Temporal lobe (tissue), 1 donor: Measurements from ENCODE around the gene DAGLB. TPM values are rescaled to one million over a fixed set of nuclear protein-coding genes. Genes with fewer than 3 reads are reported as not detected.

Experiments
- total RNA-seq: library from RNA; depleted of rRNA; stranded (reverse); fragments of >200 nt; gene quantifications from one replicate; pipeline ENCODE4 v1.2.3, GENCODE V29; 2014

Gene DAGLB
- total RNA-seq, 1 donor from 2014 or later = 23.4 TPM

Other genes with a start within 250 kb of the DAGLB start
- gene CYTH3, start 175.3 kb downstream of the DAGLB start, total RNA-seq = 33.2 TPM
- gene FAM220A, start 99.0 kb downstream of the DAGLB start, total RNA-seq = 29.7 TPM
- gene RAC1, start 73.4 kb downstream of the DAGLB start, total RNA-seq = 52.4 TPM
- 52.9 TPM for gene KDELR2, start 36.2 kb upstream of the DAGLB start, total RNA-seq
- 0.74 TPM for gene GRID2IP, start 103.5 kb upstream of the DAGLB start, total RNA-seq
- 39.8 TPM for gene ZDHHC4, start 129.5 kb upstream of the DAGLB start, total RNA-seq
- 16.0 TPM for gene INTS15, start 142.1 kb upstream of the DAGLB start, total RNA-seq
- 19.2 TPM for gene ZNF853, start 167.7 kb upstream of the DAGLB start, total RNA-seq
- 18.4 TPM for gene ZNF316, start 189.4 kb upstream of the DAGLB start, total RNA-seq